HG03045 (cell line): ENCODE results near the gene PDGFD.
"Not testable (repeated sequence)": the region's sequence is repeated elsewhere in the genome, so short reads cannot be mapped to it uniquely, and the experiment has no call there.

Experiments
- ATAC-seq: cut with Tn5 transposase; IDR thresholded peaks from one replicate; pipeline ENCODE4 v1.9.1; 2021; ENCODE audit warnings: mild to moderate bottlenecking, moderate library complexity; ENCODE audit not compliant: unreplicated experiment

The PDGFD gene

GRCh38 chr11:104058680-104059079 lies 105.3 kb downstream of the PDGFD start:
- ATAC-seq: no peak

DNA sequence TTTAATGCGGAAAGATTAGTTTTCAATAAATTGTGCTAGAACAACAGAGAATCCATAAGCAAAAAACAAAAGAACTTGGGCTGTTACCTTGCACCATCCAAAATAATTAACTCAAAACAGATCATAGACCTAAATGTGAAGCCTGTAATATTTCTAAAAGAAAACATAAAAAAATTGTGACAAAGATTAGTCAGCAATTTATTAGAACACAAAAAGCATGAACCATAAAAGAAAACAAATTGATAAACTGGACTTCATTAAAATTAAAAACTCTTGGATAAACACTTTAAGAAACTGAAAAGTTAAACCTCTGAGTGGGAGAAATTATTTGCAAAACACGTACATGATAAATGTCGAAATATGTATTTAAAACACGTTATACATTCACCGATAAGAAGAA lies 106.0 kb downstream of the PDGFD start:
- no peak for ATAC-seq

DNA sequence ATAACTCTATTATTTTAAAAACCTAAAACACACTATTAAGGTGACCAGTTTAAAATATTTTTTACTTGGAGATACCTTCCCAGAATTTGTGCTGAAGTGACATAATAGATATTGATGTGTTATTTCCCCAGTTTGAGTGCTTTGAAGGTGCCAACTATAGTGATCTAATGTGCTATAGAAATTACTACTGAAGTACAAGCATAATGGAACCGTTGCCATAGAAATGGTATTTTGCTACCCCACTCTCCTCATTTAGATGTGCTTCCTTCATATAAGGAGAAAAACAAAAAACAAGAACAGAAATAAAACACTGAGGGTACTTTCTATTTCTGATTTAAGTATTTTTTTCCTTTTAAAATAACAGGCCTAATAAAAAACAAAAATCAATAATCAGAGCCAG lies 108.4 kb downstream of the PDGFD start:
- no peak for ATAC-seq

GRCh38 chr11:104054911-104055529 lies 108.9 kb downstream of the PDGFD start:
- no peak for ATAC-seq

- no peak for ATAC-seq
Measured at GRCh38 chr11:104053743-104054478, 110.0 kb downstream of the PDGFD start.

GRCh38 chr11:104051778-104052177 lies 112.2 kb downstream of the PDGFD start:
- ATAC-seq: no peak

- ATAC-seq: no peak
Measured at GRCh38 chr11:104049116-104049515, 114.8 kb downstream of the PDGFD start.

- ATAC-seq: not testable (repeated sequence)
Measured at GRCh38 chr11:104046858-104047257, 117.1 kb downstream of the PDGFD start.

- no peak for ATAC-seq
Measured at GRCh38 chr11:104046331-104046730, 117.6 kb downstream of the PDGFD start.

- no peak for ATAC-seq
Measured at GRCh38 chr11:104043678-104044239, 120.2 kb downstream of the PDGFD start.

DNA sequence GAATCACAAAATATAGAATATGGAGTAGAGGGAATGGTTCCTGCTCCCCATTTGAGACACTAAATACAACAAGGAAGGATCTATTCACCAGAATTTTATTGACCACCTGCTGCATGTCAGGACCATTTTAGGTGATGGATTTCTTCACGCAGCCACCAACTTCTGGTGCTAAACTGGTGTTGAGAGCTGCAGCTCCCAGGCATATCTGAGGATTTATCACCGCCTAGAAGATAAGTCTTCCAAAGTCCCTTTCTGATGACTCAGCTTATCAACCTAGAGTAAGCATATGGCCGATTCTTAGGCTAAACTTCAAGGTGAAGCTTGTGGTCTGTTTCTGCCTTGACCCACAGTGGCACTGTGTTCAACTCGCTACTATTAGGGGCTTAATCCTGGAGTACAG lies 120.8 kb downstream of the PDGFD start:
- no peak for ATAC-seq

DNA sequence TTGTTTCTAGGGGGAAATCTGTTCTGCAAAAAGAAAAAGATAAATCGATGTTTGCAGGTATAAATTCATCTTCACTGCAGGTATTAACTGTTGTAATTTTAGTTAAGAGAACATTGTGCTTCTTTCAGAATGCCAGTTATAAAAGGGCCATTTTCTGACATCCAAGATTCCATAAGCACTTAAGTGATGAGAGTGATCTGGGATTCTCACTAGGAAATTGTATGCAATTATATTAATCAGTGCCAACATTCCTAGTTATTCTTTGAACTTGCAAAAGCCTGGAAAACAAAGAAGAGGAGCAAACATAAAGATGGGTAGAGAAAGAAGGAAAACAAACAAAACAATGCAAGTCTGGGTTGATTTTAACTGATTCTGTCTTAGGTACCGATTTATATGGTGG lies 122.2 kb downstream of the PDGFD start:
- ATAC-seq: no peak

- ATAC-seq: no peak
Measured at GRCh38 chr11:104036995-104037394, 127.0 kb downstream of the PDGFD start.

DNA sequence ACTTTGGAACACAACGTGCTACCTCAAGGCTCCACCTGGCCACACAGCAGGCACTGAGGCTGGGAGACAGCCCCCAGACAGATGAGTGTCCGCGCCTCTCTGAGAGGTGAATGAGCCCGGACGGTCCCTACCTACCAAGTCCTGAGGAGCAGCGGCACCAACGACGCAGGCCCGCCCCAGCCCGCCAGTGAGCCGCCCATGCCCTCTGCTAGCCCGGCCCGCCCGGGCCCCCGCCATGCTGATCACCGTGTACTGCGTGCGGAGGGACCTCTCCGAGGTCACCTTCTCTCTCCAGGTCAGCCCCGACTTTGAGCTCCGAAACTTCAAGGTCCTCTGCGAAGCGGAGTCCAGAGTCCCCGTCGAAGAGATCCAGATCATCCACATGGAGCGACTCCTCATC lies 127.4 kb downstream of the PDGFD start, which contains the start of gene DDI1:
Gene DDI1, plus strand, starts transcription at position 53 of the 400 bp plus-strand sequence. Its CDS starts 183 bp downstream, at position 236.
- no peak for ATAC-seq

- ATAC-seq: no peak
Measured at GRCh38 chr11:104033561-104033960, 130.4 kb downstream of the PDGFD start.

GRCh38 chr11:104033134-104033533 lies 130.8 kb downstream of the PDGFD start:
- ATAC-seq: no peak

GRCh38 chr11:104028476-104029263 lies 135.3 kb downstream of the PDGFD start:
- no peak for ATAC-seq

DNA sequence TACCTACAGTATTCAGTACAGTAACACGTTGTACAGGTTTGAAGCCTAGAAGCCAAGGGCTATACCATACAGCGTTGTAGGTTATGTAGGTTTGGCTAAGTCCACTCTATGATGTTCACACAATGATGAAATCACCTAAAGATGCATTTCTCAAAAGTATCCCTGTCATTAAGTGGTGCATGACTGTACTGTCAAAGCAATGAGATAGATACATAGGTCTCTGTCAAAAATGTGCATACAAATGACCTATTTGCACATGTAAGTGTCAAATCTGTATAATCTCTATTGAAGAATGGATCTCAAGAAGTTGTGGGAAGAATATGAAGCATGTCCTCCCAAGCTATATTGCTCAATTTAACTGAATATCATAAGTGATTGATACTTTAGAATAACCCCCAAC lies 139.4 kb downstream of the PDGFD start:
- ATAC-seq: no peak

DNA sequence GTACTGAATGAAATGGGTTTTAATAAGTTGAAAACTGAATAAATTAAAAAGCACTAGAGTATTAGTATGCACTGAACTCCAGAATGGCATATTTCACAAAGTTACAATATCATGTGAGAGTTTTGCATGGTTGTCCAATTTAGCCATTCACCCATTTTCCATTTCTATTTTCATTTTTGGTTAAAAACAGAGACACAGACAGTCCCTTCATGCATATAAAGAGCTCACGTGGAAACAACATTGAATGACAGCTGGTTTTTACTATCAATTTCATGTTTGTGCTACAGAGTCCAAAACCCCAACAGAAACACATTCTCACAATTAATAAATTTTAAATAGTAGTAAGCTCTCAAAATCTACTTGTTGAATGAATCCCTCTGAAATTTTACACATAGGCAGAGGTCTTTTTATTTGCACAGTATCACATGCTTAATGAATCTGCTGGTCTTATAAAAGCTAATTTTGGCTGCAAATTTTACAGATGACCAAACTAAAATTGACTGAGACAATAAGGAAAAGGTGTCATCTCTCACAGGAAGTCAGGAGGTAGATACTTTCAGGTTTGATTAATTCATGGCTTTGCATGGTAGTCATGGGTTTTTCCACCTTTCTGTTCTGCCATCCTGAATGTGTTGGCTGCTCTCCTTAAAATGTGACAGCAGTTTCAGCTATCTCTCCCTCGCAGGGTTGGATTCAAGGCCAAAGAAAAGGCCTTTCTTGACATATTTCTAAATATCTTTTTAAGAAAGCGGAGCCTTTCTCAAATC lies 148.1 kb downstream of the PDGFD start:
- ATAC-seq: peak; percentile 95

GRCh38 chr11:104011044-104011443 lies 152.9 kb downstream of the PDGFD start:
- no peak for ATAC-seq

DNA sequence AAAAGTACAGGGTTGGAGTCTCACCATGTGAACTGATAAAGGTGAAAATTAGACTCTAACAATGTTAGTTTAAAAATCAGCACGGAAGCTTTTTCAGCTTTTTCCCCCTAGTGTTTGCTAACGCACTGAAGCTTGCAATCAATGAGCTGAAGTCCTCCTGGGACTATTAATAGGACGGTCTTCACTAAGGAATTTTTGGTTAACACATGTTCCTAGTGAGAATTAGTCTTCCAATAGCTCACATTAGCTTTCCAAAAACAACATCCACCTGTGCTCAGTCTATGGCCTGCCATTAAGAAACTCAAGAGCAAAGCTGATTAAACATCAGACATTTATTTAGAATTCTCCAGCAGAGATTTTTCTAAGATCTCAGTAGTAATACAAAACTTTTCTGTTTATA lies 154.2 kb downstream of the PDGFD start:
- ATAC-seq: no peak
